IgD-negative memory B cell (primary cell): ENCODE measurements around the gene TAGLN2. TPM values are rescaled to one million over a fixed set of nuclear protein-coding genes. Genes with fewer than 3 reads are reported as not detected.

Source experiments
- H3K27ac Mint-ChIP-seq, 3 donors: one replicate each; pipeline ENCODE4 v1.8.0; 2020 to 2022; ENCODE audit warnings: mild to moderate bottlenecking in 3 of 3, mixed read lengths in 3 of 3, moderate library complexity in 1 of 3
- H3K27me3 Mint-ChIP-seq: one replicate; pipeline ENCODE4 v1.8.0; 2021; ENCODE audit warnings: mixed read lengths
- H3K36me3 Mint-ChIP-seq: one replicate; pipeline ENCODE4 v1.8.0; 2020; ENCODE audit warnings: mild to moderate bottlenecking, mixed read lengths
- H3K4me1 Mint-ChIP-seq, 3 donors: one replicate each; pipeline ENCODE4 v1.8.0; 2020 to 2022; ENCODE audit warnings: mixed read lengths in 3 of 3, mild to moderate bottlenecking in 1 of 3
- H3K4me3 Mint-ChIP-seq, 4 donors: one replicate each; pipeline ENCODE4 v1.8.0; 2020 to 2022; ENCODE audit warnings: mild to moderate bottlenecking in 4 of 4, mixed read lengths in 4 of 4, moderate library complexity in 3 of 4
- H3K9me3 Mint-ChIP-seq, 3 donors: one replicate each; pipeline ENCODE4 v1.8.0; 2020 to 2021; ENCODE audit warnings: mixed read lengths in 3 of 3, mild to moderate bottlenecking in 1 of 3
- polyA plus RNA-seq: library from polyadenylated mRNA; unstranded; fragments of 300-500 nt; fragmentation: Illumina TruSeq; gene quantifications from one replicate; pipeline ENCODE4 v1.2.3, GENCODE V29; 2021

Gene TAGLN2
- polyA plus RNA-seq, 1 donor from 2014 or later: 1,399 TPM

DNA sequence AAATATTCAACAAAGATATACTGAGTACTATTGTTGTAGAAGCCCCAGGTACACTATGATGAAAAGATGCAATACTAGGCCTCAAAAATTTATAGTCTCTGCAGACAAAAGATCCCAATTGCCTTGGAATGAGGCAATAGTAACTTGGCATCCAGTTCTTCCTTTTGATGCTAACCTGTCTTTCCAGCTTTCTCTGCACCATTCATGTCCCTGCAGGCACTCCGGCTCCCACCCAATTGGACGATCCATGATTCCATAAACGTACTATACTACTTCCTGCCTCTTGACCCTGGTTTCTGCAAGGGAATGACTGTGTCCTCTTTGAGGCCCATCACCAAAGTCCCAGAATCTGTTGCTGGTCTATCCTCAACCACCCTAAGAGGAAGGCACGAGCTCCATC is 8.0 kb upstream of the TAGLN2 start:
- peaks cover 26 to 29% (median 27%) of the 10 kb centered on the region in 3 donors for H3K4me1 Mint-ChIP-seq
- H3K27ac Mint-ChIP-seq: peak overlapping the region in 1 of 3 donors; percentile 48
- H3K27me3 Mint-ChIP-seq: peaks cover 14% of the 10 kb centered on the region
- no peaks in the 10 kb centered on the region for H3K9me3 Mint-ChIP-seq
- peak overlapping the region in 2 of 4 donors; percentile 8 to 44 for H3K4me3 Mint-ChIP-seq
- peaks cover 1% of the 10 kb centered on the region for H3K36me3 Mint-ChIP-seq

- Mint-ChIP-seq H3K36me3 (peaks cover 1% of the 10 kb centered on the region), H3K27me3 (peaks cover 17% of the 10 kb centered on the region), H3K9me3 (no peaks in the 10 kb centered on the region), H3K4me3 (peak overlapping the region in 2 of 4 donors; percentile 23 to 44), H3K4me1 (peaks cover 20 to 22% (median 21%) of the 10 kb centered on the region in 3 donors), H3K27ac (peak overlapping the region in 2 of 3 donors; percentile 39 to 48)
Measured at GRCh38 chr1:159932296-159933285, 7.3 kb upstream of the TAGLN2 start.

- Mint-ChIP-seq H3K27ac (no peak overlapping the region), H3K9me3 (no peaks in the 10 kb centered on the region)
Measured at GRCh38 chr1:159931795-159932173, 6.5 kb upstream of the TAGLN2 start.

GRCh38 chr1:159931101-159931794 is 5.9 kb upstream of the TAGLN2 start:
- Mint-ChIP-seq H3K9me3 (no peaks in the 10 kb centered on the region), H3K27ac (no peak overlapping the region), H3K4me1 (peaks cover 12 to 14% (median 13%) of the 10 kb centered on the region in 3 donors), H3K36me3 (peaks cover 1% of the 10 kb centered on the region), H3K4me3 (no peak overlapping the region), H3K27me3 (peaks cover 22% of the 10 kb centered on the region)

More at GRCh38 chr1:159931795-159932173, 6.5 kb upstream of the TAGLN2 start:
- H3K4me1 Mint-ChIP-seq: peaks cover 14 to 16% (median 14%) of the 10 kb centered on the region in 3 donors
- peaks cover 1% of the 10 kb centered on the region for H3K36me3 Mint-ChIP-seq
- no peak overlapping the region for H3K4me3 Mint-ChIP-seq
- H3K27me3 Mint-ChIP-seq: peaks cover 22% of the 10 kb centered on the region

DNA sequence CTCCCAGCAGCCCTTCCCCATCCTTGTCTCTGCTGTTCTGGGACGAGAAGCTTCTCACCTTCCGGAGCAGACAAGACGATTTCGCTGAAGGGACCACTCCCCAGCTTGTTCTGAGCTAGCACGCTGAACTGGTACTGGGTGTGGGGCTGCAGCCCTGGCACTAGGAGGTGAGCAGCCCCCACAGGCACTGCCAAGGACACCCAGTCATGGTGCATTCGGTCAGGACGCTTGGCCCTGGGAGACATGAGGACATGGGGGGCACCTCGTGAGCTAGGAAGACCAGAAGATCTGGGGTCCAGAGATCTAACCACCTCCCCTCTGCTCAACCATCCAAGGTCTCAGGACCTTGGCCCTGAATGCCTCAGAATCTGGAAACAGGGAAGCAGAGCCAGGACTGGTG is 5.3 kb upstream of the TAGLN2 start:
- Mint-ChIP-seq H3K27me3 (peaks cover 21% of the 10 kb centered on the region), H3K27ac (no peak overlapping the region), H3K36me3 (peaks cover 1% of the 10 kb centered on the region), H3K4me3 (peak overlapping the region in 1 of 4 donors; percentile 58), H3K9me3 (no peaks in the 10 kb centered on the region), H3K4me1 (peaks cover 8 to 13% (median 12%) of the 10 kb centered on the region in 3 donors)

DNA sequence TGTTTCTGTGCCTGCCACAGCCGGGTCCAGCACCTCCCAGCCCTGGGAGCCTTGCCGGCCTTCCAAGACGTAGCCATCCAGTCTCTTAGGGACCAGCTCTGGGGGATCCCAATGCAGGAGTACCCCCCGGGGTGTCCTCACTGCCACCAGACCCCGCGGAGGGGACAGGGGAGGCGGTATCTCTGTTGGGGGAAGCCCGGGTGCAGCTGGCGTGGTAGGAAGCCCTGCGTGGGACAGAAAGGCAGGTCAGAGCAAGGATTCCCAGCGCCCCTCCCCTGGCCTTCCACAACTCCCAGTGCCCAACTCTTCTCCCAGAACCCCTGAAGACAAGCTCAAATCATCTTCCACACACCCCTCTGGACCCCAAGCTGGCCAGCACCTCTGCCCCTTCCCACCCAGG is 4.9 kb upstream of the TAGLN2 start:
- Mint-ChIP-seq H3K27ac (no peak overlapping the region), H3K4me3 (peak overlapping the region in 1 of 4 donors; percentile 58), H3K4me1 (peaks cover 9 to 14% (median 9%) of the 10 kb centered on the region in 3 donors), H3K9me3 (peaks cover 0 to 2% (median 0%) of the 10 kb centered on the region in 3 donors), H3K27me3 (peaks cover 18% of the 10 kb centered on the region), H3K36me3 (peaks cover 3% of the 10 kb centered on the region)

DNA sequence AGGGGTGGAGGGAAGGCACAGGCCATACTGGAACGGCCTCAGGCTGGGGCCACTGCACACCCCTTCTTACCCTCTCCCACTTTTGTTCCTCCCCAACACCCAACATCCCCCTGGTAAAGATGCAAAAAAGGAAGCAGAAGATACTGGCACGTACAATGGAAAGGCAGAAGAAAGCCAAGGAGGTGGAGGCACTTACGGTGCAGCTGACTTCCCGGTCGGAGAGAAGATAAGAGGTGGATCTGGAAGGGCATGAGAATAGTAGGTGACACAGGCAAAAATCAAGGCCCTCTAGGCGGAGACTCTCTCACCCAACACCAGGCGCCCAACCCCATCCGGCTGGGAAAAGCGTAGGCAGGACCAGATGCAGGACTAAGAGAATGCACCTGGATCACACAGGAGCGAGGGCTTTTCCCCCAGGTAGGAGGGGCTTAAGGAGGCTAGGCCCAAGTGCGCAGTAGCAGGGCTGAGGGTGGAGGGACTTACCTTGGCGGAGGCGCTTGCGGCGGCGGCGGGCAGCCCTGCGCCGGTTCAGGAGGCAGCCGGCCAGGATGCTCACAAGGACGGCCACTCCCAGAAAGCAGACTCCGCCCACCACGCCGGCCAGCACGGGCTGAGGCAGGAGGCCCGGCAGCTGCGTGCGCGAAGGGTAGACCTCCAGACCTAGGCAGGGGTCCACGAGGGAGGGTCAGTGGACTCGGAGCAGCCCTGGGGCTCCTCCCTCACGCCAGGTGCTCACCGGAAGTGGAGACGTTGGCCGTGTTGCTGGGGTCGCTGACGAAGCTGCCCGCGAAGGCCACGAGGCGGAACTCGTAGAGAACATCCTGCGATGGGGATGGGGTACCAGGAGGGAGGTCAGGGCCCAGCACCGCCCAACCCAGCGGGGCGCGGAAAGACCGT is 4.1 kb upstream of the TAGLN2 start:
- H3K27ac Mint-ChIP-seq: peak overlapping the region in 1 of 3 donors; percentile 49

GRCh38 chr1:159928491-159929050 is 3.3 kb upstream of the TAGLN2 start:
- Mint-ChIP-seq H3K27ac (peak overlapping the region in 1 of 3 donors; percentile 49), H3K36me3 (peaks cover 7% of the 10 kb centered on the region), H3K4me3 (no peak overlapping the region), H3K27me3 (peaks cover 16% of the 10 kb centered on the region), H3K9me3 (peaks cover 0 to 2% (median 0%) of the 10 kb centered on the region in 3 donors), H3K4me1 (peaks cover 11 to 16% (median 12%) of the 10 kb centered on the region in 3 donors)

More for the DNA sequence above, 4.1 kb upstream of the TAGLN2 start:
- Mint-ChIP-seq H3K27me3 (peaks cover 18% of the 10 kb centered on the region), H3K36me3 (peaks cover 3% of the 10 kb centered on the region), H3K4me1 (peaks cover 9 to 14% (median 10%) of the 10 kb centered on the region in 3 donors), H3K4me3 (peak overlapping the region in 1 of 4 donors; percentile 51), H3K9me3 (peaks cover 0 to 2% (median 0%) of the 10 kb centered on the region in 3 donors)

DNA sequence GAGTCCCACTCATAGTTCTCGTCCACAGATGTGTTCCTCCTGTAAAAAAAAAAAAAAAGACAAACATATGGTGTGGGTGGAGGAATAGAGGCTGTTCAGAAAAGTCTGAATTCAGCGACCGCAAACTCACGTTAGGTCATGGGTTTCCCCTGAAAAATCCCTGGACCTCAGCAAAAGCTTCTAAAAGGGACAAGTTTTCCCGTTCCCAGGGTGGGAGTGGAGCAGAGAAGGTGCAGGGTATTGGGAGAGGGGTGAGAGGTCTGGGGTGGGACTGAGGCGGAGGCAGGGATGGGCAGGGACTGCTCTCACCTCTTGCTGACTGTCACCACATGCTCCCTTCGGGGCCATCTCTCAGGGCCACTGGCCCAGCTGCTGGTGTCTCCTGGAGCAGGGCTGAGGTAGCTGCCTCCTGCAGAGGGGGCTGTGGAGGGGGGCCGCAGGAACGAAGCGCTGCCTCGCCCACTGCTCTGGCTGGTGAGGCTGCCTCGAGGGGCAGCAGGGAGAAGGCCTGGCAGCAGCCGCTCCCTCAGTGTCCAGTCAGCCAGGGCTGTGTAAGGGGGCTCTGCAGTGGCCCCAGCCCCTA is 2.6 kb upstream of the TAGLN2 start:
- Mint-ChIP-seq H3K27me3 (peaks cover 13% of the 10 kb centered on the region), H3K27ac (no peak overlapping the region), H3K4me1 (peaks cover 11 to 16% (median 14%) of the 10 kb centered on the region in 3 donors), H3K4me3 (no peak overlapping the region), H3K36me3 (peaks cover 7% of the 10 kb centered on the region), H3K9me3 (peaks cover 0 to 2% (median 0%) of the 10 kb centered on the region in 3 donors)

DNA sequence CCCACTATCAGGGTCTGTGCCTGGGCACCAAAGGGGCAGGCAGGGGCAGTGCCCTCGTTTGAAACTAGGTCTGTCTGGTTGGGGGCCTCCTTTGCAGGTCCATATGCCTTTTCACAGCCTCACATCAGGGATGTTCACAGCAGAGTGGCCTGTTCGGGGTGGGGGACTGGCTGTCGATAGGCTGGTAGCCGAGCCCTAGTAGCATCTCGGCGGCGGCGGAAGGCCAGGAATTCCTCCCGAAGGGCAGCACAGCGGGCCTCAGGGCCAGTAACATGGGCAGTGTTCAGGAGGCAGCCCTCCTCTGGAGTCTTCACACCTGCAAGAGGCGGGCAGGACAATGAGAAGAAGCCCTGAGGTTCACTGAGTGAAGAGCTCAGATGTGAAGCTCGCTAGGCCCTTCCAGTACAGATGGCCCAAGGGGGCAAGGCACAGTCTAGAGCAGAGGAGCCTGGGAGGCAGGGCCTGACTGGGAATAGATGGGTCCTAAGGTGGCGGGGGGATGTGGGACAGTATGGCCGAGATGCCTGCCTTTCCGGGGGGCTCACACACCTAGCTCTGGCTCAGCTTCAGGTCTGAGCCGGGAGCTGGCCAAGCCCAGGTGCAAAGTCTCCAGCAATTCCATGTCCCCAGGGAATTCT is 2.0 kb upstream of the TAGLN2 start:
- peaks cover 0 to 2% (median 0%) of the 10 kb centered on the region in 3 donors for H3K9me3 Mint-ChIP-seq
- H3K4me3 Mint-ChIP-seq: peak overlapping the region in 2 of 4 donors; percentile 13 to 90
- H3K4me1 Mint-ChIP-seq: peaks cover 11 to 16% (median 13%) of the 10 kb centered on the region in 3 donors
- peaks cover 12% of the 10 kb centered on the region for H3K27me3 Mint-ChIP-seq
- peak overlapping the region in 1 of 3 donors; percentile 97 for H3K27ac Mint-ChIP-seq
- H3K36me3 Mint-ChIP-seq: peaks cover 6% of the 10 kb centered on the region

DNA sequence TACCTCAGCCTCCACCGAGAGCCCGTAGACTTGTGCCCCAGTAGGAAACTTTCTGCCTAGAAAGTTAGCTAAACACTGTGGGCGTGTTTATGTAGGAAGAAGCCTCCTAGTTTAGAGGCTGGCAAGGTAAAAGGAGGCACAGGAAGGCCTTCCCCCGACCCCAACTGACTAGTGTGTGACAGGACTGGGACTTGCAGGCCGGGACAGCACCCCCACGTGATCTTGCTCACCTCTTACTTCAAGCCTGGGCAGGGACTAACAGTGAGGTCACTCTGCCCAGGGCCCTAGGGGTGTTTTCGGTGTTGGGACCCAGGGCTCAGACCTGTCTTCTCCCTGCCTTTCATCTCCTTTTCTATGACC is 392 bp upstream of the TAGLN2 start:
- H3K9me3 Mint-ChIP-seq: peaks cover 0 to 2% (median 0%) of the 10 kb centered on the region in 3 donors
- H3K4me1 Mint-ChIP-seq: peaks cover 21 to 24% (median 24%) of the 10 kb centered on the region in 3 donors
- peak overlapping the region; percentile 97 to 100 (median 100) for H3K27ac Mint-ChIP-seq
- H3K27me3 Mint-ChIP-seq: peaks cover 12% of the 10 kb centered on the region
- H3K4me3 Mint-ChIP-seq: peak overlapping the region; percentile 90 to 97 (median 95)
- peaks cover 6% of the 10 kb centered on the region for H3K36me3 Mint-ChIP-seq

- Mint-ChIP-seq H3K27me3 (peaks cover 12% of the 10 kb centered on the region), H3K36me3 (peaks cover 9% of the 10 kb centered on the region), H3K4me1 (peaks cover 21 to 30% (median 29%) of the 10 kb centered on the region in 3 donors), H3K9me3 (peaks cover 0 to 2% (median 0%) of the 10 kb centered on the region in 3 donors), H3K4me3 (peak overlapping the region; percentile 90 to 97 (median 95)), H3K27ac (peak overlapping the region; percentile 97 to 100 (median 100))
Measured at GRCh38 chr1:159924025-159924790, 1.1 kb downstream of the TAGLN2 start.
